ENCODE data around the gene SGMS1. TPM values are rescaled to one million over a fixed set of nuclear protein-coding genes. Genes with fewer than 3 reads are reported as not detected.
"Not testable (repeated sequence)": the region's sequence is repeated elsewhere in the genome, so short reads cannot be mapped to it uniquely, and the experiment has no call there.

Gene SGMS1
- total RNA-seq, 2 donors from 2014 or later = 19.4 to 19.5 TPM

DNA sequence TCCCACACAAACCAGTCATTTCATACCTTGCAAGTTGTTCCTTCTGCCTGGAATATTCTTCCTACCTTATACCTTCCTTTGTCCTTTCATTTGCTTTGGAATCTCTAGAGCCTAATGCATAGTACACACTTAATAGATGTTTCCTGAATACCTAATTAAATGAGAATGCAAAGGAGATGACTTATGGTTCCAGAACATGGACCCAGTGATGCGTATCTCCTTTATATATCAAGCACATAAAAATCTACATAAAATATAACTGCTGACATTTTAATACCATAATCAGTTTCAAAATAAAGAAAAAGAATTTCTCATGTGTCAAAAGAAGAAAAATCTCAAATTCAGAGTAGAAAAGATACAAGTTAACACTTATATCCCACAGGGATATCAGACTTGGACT is 261.8 kb downstream of the SGMS1 start:
- no peak for DNase-seq
- no peaks in the 10 kb centered on the region for H3K36me3 ChIP-seq
- H3K4me1 ChIP-seq = no peaks in the 10 kb centered on the region
- intact Hi-C loops (cut with DNase I) = no loop called here
- H3K9ac ChIP-seq (ENCODE audit: low read depth in 2 of 2, low read length in 2 of 2) = no peak overlapping the region
- H3K9me3 ChIP-seq = no peaks in the 10 kb centered on the region
- H3K27me3 ChIP-seq = no peaks in the 10 kb centered on the region
- H3K4me3 ChIP-seq = no peak overlapping the region
- H3K27ac ChIP-seq = no peak overlapping the region
- TF ChIP-seq CTCF (IDR thresholded peaks at IDR 0.05) = no peak

DNA sequence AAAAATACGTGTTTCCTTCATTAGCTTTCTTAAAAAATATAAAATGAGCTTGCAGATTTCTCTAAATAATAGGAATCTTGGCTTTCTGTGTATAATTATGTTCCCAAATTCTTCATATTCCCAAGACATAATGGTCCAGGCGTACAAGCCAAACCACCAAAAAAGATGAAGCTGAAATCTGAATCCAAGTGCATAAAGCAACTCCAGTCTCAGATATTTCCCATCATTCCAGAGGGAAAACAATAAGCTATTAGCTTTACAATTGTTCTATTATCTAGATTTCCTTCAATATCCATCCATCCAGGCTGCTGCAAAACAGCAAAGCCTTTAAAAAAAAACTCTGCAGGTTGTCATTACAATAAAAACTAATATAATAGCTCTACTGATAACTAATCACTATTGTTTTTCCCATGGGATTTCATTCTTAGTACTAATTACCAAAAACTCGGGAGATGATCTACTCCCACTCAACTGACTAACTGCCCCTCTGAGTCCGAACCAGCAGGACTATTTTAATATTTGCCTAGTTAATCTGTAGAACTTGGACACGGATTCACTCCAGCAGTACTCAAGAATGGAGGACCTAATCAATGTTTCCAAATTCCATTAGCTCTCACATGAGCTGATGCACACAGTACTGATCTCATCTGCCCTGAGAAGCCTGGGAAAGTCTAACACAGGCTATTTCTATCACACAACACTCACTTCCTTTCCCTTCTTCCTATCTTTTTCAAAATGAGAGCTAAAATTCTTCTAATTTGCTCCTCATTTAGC is 263.5 kb downstream of the SGMS1 start:
- no peak overlapping the region for H3K4me3 ChIP-seq
- no peak overlapping the region for H3K27ac ChIP-seq
- no peak overlapping the region for H3K9ac ChIP-seq (ENCODE audit: low read depth in 2 of 2, low read length in 2 of 2)
- TF ChIP-seq CTCF (IDR thresholded peaks at IDR 0.05) = no peak
- H3K27me3 ChIP-seq = no peaks in the 10 kb centered on the region
- DNase-seq = no peak
- no peaks in the 10 kb centered on the region for H3K4me1 ChIP-seq
- intact Hi-C loops (cut with DNase I) = no loop called here
- H3K36me3 ChIP-seq = no peaks in the 10 kb centered on the region
- H3K9me3 ChIP-seq = no peaks in the 10 kb centered on the region

- Histone ChIP-seq H3K9ac (ENCODE audit: low read depth in 2 of 2, low read length in 2 of 2) (no peak overlapping the region), H3K27ac (no peak overlapping the region), H3K4me3 (no peak overlapping the region), H3K9me3 (no peaks in the 10 kb centered on the region), H3K4me1 (no peaks in the 10 kb centered on the region), H3K36me3 (no peaks in the 10 kb centered on the region), H3K27me3 (no peaks in the 10 kb centered on the region)
- no peak for DNase-seq
- intact Hi-C loops (cut with DNase I) = no loop called here
- TF ChIP-seq CTCF (IDR thresholded peaks at IDR 0.05) = no peak
Observed at GRCh38 chr10:50358925-50359687, 264.6 kb downstream of the SGMS1 start.

DNA sequence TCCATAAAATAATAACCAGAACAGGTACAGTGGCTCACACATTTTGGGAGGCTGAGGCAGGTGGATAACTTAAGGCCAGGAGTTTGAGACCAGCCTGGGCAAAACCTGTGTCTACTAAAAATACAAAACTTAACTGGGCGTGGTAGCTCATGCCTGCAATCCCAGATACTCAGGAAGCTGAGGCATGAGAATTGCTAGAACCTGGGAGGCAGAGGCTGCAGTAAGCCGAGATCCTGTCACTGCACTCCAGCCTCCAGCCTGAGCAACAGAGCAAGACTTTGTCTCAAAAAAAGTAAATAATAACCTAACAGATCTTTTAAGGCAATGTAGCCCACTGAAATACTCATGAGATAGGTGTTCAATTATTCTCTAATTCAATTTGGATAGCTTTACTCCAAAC is 265.3 kb downstream of the SGMS1 start:
- H3K4me3 ChIP-seq = no peak overlapping the region
- H3K4me1 ChIP-seq = no peaks in the 10 kb centered on the region
- intact Hi-C loops (cut with DNase I) = no loop called here
- H3K9me3 ChIP-seq = no peaks in the 10 kb centered on the region
- no peak for DNase-seq
- no peak overlapping the region for H3K9ac ChIP-seq (ENCODE audit: low read depth in 2 of 2, low read length in 2 of 2)
- no peak overlapping the region for H3K27ac ChIP-seq
- no peaks in the 10 kb centered on the region for H3K36me3 ChIP-seq
- no peaks in the 10 kb centered on the region for H3K27me3 ChIP-seq
- no peak for TF ChIP-seq CTCF (IDR thresholded peaks at IDR 0.05)

- H3K27ac ChIP-seq; H3K9me3 ChIP-seq; H3K9ac ChIP-seq (ENCODE audit: low read depth in 2 of 2, low read length in 2 of 2); intact Hi-C loops (cut with DNase I); DNase-seq; H3K4me3 ChIP-seq; H3K27me3 ChIP-seq; H3K36me3 ChIP-seq; H3K4me1 ChIP-seq: not testable (repeated sequence)
Observed at GRCh38 chr10:50356481-50356832, 267.3 kb downstream of the SGMS1 start.

DNA sequence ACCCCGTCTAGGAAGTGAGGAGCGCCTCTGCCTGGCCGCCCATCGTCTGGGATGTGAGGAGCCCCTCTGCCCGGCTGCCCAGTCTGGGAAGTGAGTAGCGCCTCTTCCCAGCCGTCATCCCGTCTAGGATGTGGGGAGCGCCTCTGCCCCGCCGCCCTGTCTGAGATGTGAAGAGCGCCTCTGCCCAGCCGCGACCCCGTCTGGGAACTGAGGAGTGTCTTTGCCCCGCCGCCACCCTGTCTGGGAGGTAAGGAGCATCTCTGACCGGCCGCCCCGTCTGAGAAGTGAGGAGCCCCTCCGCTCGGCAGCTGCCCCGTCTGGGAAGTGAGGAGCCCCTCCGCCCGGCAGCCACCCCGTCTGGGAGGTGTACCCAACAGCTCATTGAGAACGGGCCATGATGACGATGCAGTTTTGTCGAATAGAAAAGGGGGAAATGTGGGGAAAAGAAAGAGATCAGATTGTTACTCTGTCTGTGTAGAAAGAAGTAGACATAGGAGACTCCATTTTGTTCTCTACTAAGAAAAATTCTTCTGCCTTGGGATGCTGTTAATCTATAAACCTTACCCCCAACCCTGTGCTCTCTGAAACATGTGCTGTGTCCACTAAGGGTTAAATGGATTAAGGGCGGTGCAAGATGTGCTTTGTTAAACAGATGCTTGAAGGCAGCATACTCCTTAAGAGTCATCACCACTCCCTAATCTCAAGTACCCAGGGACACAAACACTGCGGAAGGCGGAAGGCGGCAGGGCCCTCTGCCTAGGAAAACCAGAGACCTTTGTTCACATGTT is 267.9 kb downstream of the SGMS1 start:
- H3K9ac ChIP-seq (ENCODE audit: low read depth in 2 of 2, low read length in 2 of 2); H3K4me1 ChIP-seq; H3K27me3 ChIP-seq; intact Hi-C loops (cut with DNase I); DNase-seq; H3K9me3 ChIP-seq; H3K27ac ChIP-seq; H3K36me3 ChIP-seq; H3K4me3 ChIP-seq: not testable (repeated sequence)
